Activated naive CD4-positive, alpha-beta T cell treated with anti-CD3 and anti-CD28 coated beads, Interleukin-2, amount 10 ng/mL, durations not matched to agents 7 days and 5 days (primary cell): ENCODE data around the gene ATAD3B.
"Not testable (repeated sequence)": the region's sequence is repeated elsewhere in the genome, so short reads cannot be mapped to it uniquely, and the experiment has no call there.

Experiments
- CTCF ChIA-PET: fragments of 350-600 bp; sonication (Branson Sonifier 250); formaldehyde crosslinking; loops from one replicate; lab custom pipeline; 2021; ENCODE audit warnings: antibody characterized with exemption; lab: Charles Lee
- DNase-seq: peaks from one replicate; pipeline ENCODE4 v3.0.0-alpha.2; 2020
- H3K27ac Mint-ChIP-seq: one replicate; pipeline ENCODE4 v1.8.0; 2021; ENCODE audit warnings: mild to moderate bottlenecking, moderate library complexity, mixed read lengths
- H3K27me3 Mint-ChIP-seq: one replicate; pipeline ENCODE4 v1.8.0; 2021; ENCODE audit warnings: mild to moderate bottlenecking, mixed read lengths
- H3K36me3 Mint-ChIP-seq: one replicate; pipeline ENCODE4 v1.8.0; 2021; ENCODE audit warnings: mixed read lengths
- H3K4me1 Mint-ChIP-seq: one replicate; pipeline ENCODE4 v1.8.0; 2021; ENCODE audit warnings: mixed read lengths
- H3K4me3 Mint-ChIP-seq: one replicate; pipeline ENCODE4 v1.8.0; 2021; ENCODE audit warnings: mild to moderate bottlenecking, moderate library complexity, mixed read lengths
- H3K9me3 Mint-ChIP-seq: one replicate; pipeline ENCODE4 v1.8.0; 2021; ENCODE audit warnings: mixed read lengths

The ATAD3B gene

GRCh38 chr1:1512425-1512824, 40.9 kb downstream of the ATAD3B start:
- H3K36me3 Mint-ChIP-seq, CTCF ChIA-PET, H3K9me3 Mint-ChIP-seq, H3K27me3 Mint-ChIP-seq: not testable (repeated sequence)
- peak overlapping the region; percentile 52 for H3K27ac Mint-ChIP-seq
- DNase-seq, result peak; percentile 52
- H3K4me1 Mint-ChIP-seq, result peaks cover 12% of the 10 kb centered on the region
- H3K4me3 Mint-ChIP-seq, result peak overlapping the region; percentile 70

GRCh38 chr1:1513675-1514074, 42.1 kb downstream of the ATAD3B start:
- H3K9me3 Mint-ChIP-seq, H3K27me3 Mint-ChIP-seq, DNase-seq, CTCF ChIA-PET: not testable (repeated sequence)
- Mint-ChIP-seq H3K4me1 (peaks cover 12% of the 10 kb centered on the region), H3K36me3 (peaks cover 10% of the 10 kb centered on the region), H3K27ac (peak overlapping the region; percentile 78), H3K4me3 (peak overlapping the region; percentile 71)

- CTCF ChIA-PET, H3K27ac Mint-ChIP-seq, H3K27me3 Mint-ChIP-seq, DNase-seq, H3K9me3 Mint-ChIP-seq, H3K4me3 Mint-ChIP-seq: not testable (repeated sequence)
- Mint-ChIP-seq H3K36me3 (peaks cover 11% of the 10 kb centered on the region), H3K4me1 (peaks cover 12% of the 10 kb centered on the region)
Measured at GRCh38 chr1:1514376-1514775, 42.8 kb downstream of the ATAD3B start.

GRCh38 chr1:1516923-1517322, 45.4 kb downstream of the ATAD3B start:
- H3K27ac Mint-ChIP-seq, result not testable (repeated sequence)

GRCh38 chr1:1517973-1518620, 46.5 kb downstream of the ATAD3B start:
- no peak for DNase-seq
- CTCF ChIA-PET, result no interaction called here
- Mint-ChIP-seq H3K27ac (no peak overlapping the region), H3K36me3 (peaks cover 11% of the 10 kb centered on the region), H3K27me3 (no peaks in the 10 kb centered on the region), H3K4me1 (peaks cover 4% of the 10 kb centered on the region), H3K4me3 (no peak overlapping the region), H3K9me3 (no peaks in the 10 kb centered on the region)

More at GRCh38 chr1:1516923-1517322, 45.4 kb downstream of the ATAD3B start:
- H3K4me1 Mint-ChIP-seq, H3K9me3 Mint-ChIP-seq, H3K4me3 Mint-ChIP-seq, DNase-seq, H3K27me3 Mint-ChIP-seq, CTCF ChIA-PET: not testable (repeated sequence)
- peaks cover 11% of the 10 kb centered on the region for H3K36me3 Mint-ChIP-seq

GRCh38 chr1:1518621-1519007, 47.0 kb downstream of the ATAD3B start:
- H3K4me1 Mint-ChIP-seq, H3K9me3 Mint-ChIP-seq, H3K4me3 Mint-ChIP-seq, H3K27ac Mint-ChIP-seq, H3K27me3 Mint-ChIP-seq, CTCF ChIA-PET, DNase-seq: not testable (repeated sequence)
- H3K36me3 Mint-ChIP-seq, result peaks cover 12% of the 10 kb centered on the region

- peaks cover 13% of the 10 kb centered on the region for H3K36me3 Mint-ChIP-seq
- H3K4me3 Mint-ChIP-seq, DNase-seq, H3K27me3 Mint-ChIP-seq, H3K27ac Mint-ChIP-seq, H3K9me3 Mint-ChIP-seq, CTCF ChIA-PET, H3K4me1 Mint-ChIP-seq: not testable (repeated sequence)
Measured at GRCh38 chr1:1519805-1520505, 48.4 kb downstream of the ATAD3B start.

- CTCF ChIA-PET, result no interaction called here
- Mint-ChIP-seq H3K4me1 (no peaks in the 10 kb centered on the region), H3K27ac (no peak overlapping the region), H3K27me3 (no peaks in the 10 kb centered on the region), H3K36me3 (peaks cover 13% of the 10 kb centered on the region), H3K4me3 (no peak overlapping the region), H3K9me3 (no peaks in the 10 kb centered on the region)
- DNase-seq, result no peak
Measured at GRCh38 chr1:1521331-1521730, 49.8 kb downstream of the ATAD3B start.

GRCh38 chr1:1522536-1522935, 51.0 kb downstream of the ATAD3B start:
- DNase-seq, H3K9me3 Mint-ChIP-seq, H3K27ac Mint-ChIP-seq, H3K4me1 Mint-ChIP-seq, H3K4me3 Mint-ChIP-seq, H3K27me3 Mint-ChIP-seq, CTCF ChIA-PET: not testable (repeated sequence)
- H3K36me3 Mint-ChIP-seq, result peaks cover 16% of the 10 kb centered on the region

- DNase-seq, H3K27ac Mint-ChIP-seq, H3K4me1 Mint-ChIP-seq, CTCF ChIA-PET, H3K27me3 Mint-ChIP-seq, H3K9me3 Mint-ChIP-seq, H3K4me3 Mint-ChIP-seq: not testable (repeated sequence)
- peaks cover 14% of the 10 kb centered on the region for H3K36me3 Mint-ChIP-seq
Measured at GRCh38 chr1:1523226-1523625, 51.7 kb downstream of the ATAD3B start.

- H3K27ac Mint-ChIP-seq, DNase-seq, H3K4me1 Mint-ChIP-seq, H3K4me3 Mint-ChIP-seq, CTCF ChIA-PET, H3K36me3 Mint-ChIP-seq, H3K27me3 Mint-ChIP-seq, H3K9me3 Mint-ChIP-seq: not testable (repeated sequence)
Measured at GRCh38 chr1:1523651-1524050, 52.1 kb downstream of the ATAD3B start.

- H3K27ac Mint-ChIP-seq, DNase-seq, CTCF ChIA-PET, H3K4me3 Mint-ChIP-seq, H3K4me1 Mint-ChIP-seq, H3K27me3 Mint-ChIP-seq, H3K9me3 Mint-ChIP-seq: not testable (repeated sequence)
- H3K36me3 Mint-ChIP-seq, result peaks cover 15% of the 10 kb centered on the region
Measured at GRCh38 chr1:1524750-1525383, 53.3 kb downstream of the ATAD3B start.

- DNase-seq, H3K27me3 Mint-ChIP-seq, H3K4me1 Mint-ChIP-seq, H3K27ac Mint-ChIP-seq, H3K9me3 Mint-ChIP-seq, CTCF ChIA-PET, H3K4me3 Mint-ChIP-seq: not testable (repeated sequence)
- H3K36me3 Mint-ChIP-seq, result peaks cover 22% of the 10 kb centered on the region
Measured at GRCh38 chr1:1526476-1526875, 54.9 kb downstream of the ATAD3B start.

GRCh38 chr1:1527092-1527816, 55.7 kb downstream of the ATAD3B start:
- H3K4me1 Mint-ChIP-seq, result no peaks in the 10 kb centered on the region
- CTCF ChIA-PET, result no interaction called here
- no peak for DNase-seq
- H3K4me3 Mint-ChIP-seq, result no peak overlapping the region
- H3K27ac Mint-ChIP-seq, result no peak overlapping the region
- H3K27me3 Mint-ChIP-seq, result no peaks in the 10 kb centered on the region
- H3K36me3 Mint-ChIP-seq, result peaks cover 27% of the 10 kb centered on the region
- H3K9me3 Mint-ChIP-seq, result peaks cover 8% of the 10 kb centered on the region
